DMS153 treated with DMSO at 0.1 percent for 48 hours (cell line): ENCODE results near the gene KLK13.
A peak's percentile ranks its signal among the peaks of the same experiment; 100 is the strongest.

ENCODE experiments used
- DNase-seq: peaks from one replicate; lab custom pipeline; 2025; ENCODE audit not compliant: unreplicated experiment; lab: John Stamatoyannopoulos, UW

The KLK13 gene

GRCh38 chr19:51065221-51065960, 499 bp upstream of the KLK13 start:
- DNase-seq, result no peak

DNA sequence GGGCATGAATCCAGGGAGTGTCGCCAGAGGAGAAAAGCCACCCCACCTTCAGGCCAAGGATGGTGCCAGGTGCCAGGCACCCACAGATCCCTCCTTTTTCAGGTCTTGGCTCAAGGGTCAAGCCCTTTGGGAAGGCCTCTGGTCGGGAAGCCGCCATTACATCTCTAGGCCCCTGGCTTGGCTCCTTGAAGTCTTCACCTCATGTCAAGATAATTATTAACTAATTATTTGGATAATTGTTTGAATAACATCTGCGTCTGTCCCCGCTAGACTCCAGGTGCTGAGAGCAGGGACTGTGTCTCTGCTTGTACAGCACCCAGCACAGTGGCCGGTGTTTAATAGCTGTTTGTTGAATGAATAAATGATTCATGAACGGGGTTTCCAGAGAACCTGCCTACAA, 1.2 kb downstream of the KLK13 start:
- DNase-seq, result no peak

DNA sequence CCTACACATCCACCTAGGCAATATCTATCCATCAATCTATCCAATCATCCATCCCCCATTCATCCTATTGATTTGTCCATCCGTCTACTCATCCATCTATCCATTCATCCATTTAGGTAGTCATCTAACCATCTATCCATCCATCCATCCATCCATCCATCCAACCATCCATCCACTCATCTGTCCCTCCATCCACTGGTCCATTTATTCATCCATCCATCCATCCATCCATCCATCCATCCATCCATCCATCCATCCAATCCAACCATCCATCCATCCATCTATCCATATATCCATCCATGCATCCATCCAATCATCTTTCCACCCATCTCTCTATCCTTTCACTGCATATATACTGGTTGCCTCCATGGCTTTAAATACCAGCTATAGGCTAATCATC, 3.9 kb downstream of the KLK13 start:
- DNase-seq, result no peak

DNA sequence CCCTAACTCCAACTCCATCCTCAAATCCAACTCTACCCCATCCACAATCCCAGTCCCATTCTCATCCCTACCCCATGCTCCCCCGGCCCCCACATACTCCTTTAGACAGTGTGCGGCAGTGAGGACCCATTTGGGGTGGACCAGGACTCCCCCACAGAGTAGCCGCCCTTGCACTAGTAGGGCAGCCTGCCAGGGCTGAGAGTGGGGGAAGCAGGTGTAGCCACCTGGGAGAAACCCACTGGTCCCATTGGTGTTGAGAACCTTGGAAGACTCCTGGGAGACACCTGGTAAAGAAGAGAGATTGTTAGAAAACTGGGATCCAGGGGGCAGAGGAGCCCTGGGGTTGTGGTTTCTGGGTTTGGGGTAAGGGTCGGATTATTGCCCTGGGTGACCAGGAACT, 4.6 kb downstream of the KLK13 start:
- no peak for DNase-seq

DNA sequence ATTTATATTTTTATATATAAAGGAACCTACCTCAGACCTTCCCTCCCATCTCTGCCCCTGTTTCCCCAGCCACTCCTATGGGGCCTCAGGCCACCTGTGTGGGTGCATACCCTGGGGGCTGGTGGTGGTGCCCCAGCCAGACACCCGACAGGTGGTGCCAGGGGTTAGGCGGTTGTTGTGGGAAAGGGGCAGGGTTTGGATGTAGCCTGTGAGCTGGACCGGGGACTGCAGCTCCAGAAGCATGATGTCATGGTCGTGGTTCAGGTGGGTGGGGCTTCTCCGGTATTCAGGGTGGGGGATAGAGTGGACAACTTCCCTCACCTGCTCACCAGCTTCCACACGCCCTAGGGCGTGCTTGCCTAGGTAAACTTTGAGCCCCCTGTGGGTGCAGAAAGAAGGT, 5.2 kb downstream of the KLK13 start:
- DNase-seq, result no peak

GRCh38 chr19:51055866-51056265, 9.0 kb downstream of the KLK13 start:
- DNase-seq, result no peak

- peak; percentile 90 for DNase-seq
Observed at GRCh38 chr19:51047031-51047335, 17.9 kb downstream of the KLK13 start.

DNA sequence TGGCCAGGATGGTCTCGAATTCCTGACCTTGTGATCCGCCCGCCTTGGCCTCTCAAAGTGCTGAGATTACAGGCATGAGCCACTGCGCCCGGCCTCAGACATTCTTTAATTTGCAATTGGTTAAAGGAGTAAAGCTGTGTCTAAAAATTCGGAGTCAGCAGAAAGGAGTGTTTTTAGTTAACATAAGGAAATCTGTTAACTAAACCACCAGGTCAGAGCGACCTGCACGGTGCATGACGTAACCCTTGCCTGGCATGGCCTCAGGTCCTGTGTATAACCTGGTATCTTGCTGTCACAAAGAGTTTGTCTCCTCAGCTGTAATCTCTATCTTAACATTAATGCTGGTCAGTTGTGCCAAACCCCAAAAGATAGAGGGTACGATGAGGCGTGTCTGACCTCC, 20.6 kb downstream of the KLK13 start:
- DNase-seq, result no peak

DNA sequence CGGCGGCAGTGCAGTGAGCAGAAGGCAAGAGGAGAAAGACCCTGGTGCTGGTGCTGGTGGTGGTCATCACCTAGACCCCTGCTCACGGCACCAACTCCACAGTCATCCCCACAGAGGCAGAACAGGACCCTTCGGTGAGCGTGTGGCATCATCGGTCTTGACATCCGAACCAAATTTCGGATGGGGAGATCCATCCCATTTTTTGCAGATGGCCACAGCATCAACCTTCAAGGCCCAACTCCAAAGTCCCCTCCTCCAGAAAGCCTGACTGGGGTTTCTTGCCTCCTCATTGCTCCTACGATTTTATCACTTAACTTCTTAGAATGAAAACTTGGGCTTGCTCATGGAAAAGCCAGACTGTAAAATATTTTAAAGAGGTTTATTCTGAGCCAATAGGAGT, 21.4 kb downstream of the KLK13 start:
- no peak for DNase-seq

GRCh38 chr19:51040151-51040550, 24.7 kb downstream of the KLK13 start:
- no peak for DNase-seq

- DNase-seq, result no peak
Observed at GRCh38 chr19:51036519-51036918, 28.4 kb downstream of the KLK13 start.

- DNase-seq, result peak; percentile 61
Observed at GRCh38 chr19:51034704-51035103, 30.2 kb downstream of the KLK13 start, which contains the start of gene KLK12. TSS of gene KLK12 (minus strand) at chr19:51035002. CDS start at chr19:51034621, 381 bp downstream.

GRCh38 chr19:51031880-51032225, 33.0 kb downstream of the KLK13 start:
- DNase-seq, result no peak

DNA sequence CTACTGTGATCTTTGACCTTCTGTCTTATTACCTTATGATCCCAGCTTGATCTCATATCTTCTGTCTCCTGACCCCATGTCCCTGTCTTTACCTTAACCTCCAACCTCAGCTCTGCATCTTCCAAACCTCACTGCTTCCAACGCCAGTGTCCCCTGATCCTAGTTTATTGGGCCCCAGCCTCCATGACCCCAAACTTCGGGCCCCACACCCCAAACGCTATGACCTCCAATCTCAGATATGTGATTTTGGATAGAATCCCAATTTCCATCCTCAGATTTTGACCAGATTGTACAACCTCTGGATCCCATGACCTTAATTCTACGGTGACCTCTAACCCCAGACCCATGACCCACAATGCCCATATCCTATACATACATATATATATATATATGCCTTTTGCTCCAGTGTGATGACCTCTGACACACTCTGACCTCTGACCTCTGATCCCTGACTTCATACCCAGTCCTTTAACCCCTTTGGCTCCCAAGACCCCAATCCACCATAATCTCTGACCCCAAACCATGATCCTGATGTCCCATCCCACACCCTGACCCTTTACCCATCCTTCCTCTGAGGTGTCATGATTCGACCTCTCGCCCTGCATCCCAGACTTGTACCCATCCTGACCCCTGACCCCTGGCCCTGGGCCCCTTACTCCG, 33.5 kb downstream of the KLK13 start:
- DNase-seq, result no peak

- DNase-seq, result no peak
Observed at GRCh38 chr19:51030631-51031030, 34.3 kb downstream of the KLK13 start.

GRCh38 chr19:51029718-51030117, 35.2 kb downstream of the KLK13 start:
- DNase-seq, result no peak

- DNase-seq, result no peak
Observed at GRCh38 chr19:51027873-51028272, 37.0 kb downstream of the KLK13 start.

- no peak for DNase-seq
Observed at GRCh38 chr19:51027126-51027806, 37.6 kb downstream of the KLK13 start.

GRCh38 chr19:51026554-51026831, 38.4 kb downstream of the KLK13 start, which contains the start of gene KLK11:
TSS of gene KLK11 (minus strand) at chr19:51026616. CDS start at chr19:51025631, 985 bp downstream.
- DNase-seq, result peak; percentile 25

DNA sequence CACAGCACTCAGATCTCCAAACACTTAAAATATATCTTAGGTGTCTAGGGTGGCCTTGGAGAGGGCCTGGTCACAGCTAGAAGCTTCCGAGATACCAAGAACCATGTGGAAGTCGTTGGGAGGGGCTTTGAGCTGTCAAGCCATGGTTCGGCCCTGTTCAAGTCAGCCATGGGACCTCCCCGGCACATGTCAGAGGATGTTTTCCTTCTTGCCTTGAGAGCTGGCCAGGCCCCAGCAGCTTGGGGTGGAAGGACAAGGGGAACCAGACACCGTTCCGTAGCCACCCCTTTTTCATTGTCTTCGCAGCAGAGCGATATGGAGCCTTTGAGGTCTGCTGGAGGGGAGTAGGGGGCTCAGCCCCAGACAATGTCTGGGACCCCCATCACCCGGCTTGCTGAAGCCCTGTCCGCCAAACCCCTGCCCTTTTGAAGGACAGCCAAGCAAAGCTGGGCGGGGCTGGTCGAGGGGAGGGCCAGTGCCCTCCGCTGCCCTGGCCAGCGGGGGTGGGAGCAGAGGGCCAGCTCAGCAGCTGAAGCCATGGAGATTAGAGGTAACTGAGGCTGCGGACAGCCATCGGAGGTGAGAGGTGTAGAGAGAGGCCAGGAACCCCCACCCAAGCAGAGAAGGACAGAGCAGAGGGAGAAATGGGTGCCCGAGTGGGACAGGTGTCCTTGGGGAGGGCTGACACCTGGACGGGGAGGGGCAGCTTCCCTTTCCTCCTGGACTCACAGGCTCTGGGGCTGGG, 38.9 kb downstream of the KLK13 start:
- no peak for DNase-seq

GRCh38 chr19:51025401-51025800, 39.5 kb downstream of the KLK13 start:
- no peak for DNase-seq

- no peak for DNase-seq
Observed at GRCh38 chr19:51024924-51025323, 40.0 kb downstream of the KLK13 start.
